Measurements from ENCODE around the gene DOCK1. TPM values are rescaled to one million over a fixed set of nuclear protein-coding genes. Genes with fewer than 3 reads are reported as not detected.
"Not testable (repeated sequence)": the region's sequence is repeated elsewhere in the genome, so short reads cannot be mapped to it uniquely, and the experiment has no call there.

Gene DOCK1
- total RNA-seq: 44.9 TPM

DNA sequence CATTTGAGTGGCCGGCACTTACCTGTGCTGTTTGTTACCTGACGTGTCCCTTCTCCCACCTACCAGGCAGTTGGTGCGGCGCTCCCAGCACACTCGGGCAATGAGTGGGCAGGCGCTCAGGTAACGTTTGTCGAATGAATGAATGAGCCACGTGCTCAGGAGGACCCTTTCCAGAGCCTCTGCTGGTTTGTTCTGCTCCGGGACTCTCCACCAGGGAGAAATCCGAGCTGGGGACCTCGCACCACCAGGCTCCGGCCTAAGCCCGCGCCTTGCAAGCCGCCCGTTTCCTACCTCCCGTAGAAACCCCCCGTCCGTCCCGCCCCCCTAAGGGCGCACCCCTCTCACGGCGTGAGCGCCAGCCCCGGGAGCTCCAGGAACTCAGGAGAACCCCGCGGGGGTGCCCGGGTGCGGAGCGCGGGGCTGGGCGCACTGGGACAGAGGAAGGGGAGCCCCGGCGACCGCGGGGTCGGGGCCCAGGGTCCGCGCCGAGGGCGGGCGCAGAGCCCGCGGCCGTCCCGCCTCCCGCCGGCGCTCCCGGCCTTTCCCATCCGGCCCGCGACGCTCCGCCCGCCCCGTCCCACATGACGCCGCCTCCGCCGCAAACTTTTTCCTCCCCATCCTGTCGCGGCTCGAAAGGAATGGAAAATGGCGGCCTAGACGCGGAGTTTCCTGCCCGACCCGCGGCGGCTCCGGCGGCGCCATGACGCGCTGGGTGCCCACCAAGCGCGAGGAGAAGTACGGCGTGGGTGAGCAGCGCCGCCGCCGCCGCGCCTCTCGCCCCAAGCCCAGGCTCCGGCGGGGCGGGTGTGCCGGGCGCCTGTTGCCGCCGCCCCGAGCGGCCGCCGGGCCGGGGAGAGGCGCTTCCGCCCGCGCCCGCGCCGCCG is at the start of gene DOCK1:
DOCK1 (plus strand) TSS at position 611 of the 884 bp plus-strand sequence; CDS start at position 701, 90 bp downstream.
- peak; percentile 65 for DNase-seq (ENCODE audit: low spot score)

GRCh38 chr10:126857178-126857806 is 47.9 kb upstream of the DOCK1 start:
- DNase-seq (ENCODE audit: low spot score): no peak

- DNase-seq (ENCODE audit: low spot score): no peak
Measured at GRCh38 chr10:126867567-126868365, 37.5 kb upstream of the DOCK1 start.

DNA sequence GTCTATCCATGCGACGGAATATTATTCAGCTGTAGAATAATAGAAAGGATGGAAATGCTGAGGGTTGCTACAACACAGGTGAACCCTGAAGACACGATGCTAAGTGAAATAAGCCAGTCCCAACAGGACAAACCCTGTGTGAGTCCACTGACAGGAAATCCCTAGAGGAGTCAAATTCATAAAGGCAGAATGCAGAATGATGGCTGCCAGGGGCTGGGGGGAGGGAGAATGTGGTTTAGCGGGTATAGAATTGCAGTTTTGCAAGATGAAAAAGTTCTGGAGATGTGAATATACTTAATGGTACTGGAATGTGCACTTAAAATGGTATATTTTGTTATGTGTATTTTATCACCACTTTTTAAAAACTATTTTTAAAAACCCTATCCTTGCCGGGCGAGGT is 36.9 kb upstream of the DOCK1 start:
- DNase-seq (ENCODE audit: low spot score): no peak

DNA sequence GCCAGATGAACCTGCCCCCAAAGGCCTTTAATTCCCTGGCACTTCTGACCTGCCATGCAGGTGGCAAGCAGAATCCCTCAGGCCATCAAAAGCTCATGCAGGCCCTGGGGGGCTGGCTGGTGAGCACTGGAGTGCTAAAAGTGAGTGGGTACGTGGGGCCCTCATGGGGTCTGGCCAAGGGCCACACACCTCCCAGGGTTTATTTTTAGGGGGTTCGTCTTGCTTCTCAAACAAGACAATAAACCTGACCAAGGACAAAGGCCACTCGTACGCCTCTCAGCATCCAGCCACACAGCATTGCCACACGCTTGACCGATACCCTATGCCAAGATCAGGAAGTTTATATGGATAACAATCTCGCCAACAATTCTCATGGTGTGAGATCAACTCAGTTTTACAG is 33.1 kb upstream of the DOCK1 start:
- DNase-seq (ENCODE audit: low spot score): no peak

DNA sequence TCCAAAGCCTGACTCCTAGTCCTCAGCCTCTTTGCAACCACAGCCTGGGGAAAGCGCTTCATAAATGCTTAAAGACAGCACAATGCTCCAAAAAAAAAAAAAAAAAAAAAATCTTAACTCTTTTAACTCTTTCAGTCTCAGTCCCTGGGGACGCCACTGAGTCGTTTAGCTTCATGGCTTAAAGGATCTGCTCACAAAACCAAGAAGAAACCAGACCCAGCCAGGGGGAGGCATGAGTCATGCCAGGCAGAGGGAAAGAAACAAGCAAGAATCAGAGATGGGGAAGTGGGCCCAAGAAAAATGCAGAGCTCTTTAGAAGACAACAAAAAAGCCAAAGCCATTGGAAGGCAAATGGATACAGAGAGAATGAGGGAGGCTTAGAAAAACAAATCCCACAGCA is 32.5 kb upstream of the DOCK1 start:
- no peak for DNase-seq (ENCODE audit: low spot score)

DNA sequence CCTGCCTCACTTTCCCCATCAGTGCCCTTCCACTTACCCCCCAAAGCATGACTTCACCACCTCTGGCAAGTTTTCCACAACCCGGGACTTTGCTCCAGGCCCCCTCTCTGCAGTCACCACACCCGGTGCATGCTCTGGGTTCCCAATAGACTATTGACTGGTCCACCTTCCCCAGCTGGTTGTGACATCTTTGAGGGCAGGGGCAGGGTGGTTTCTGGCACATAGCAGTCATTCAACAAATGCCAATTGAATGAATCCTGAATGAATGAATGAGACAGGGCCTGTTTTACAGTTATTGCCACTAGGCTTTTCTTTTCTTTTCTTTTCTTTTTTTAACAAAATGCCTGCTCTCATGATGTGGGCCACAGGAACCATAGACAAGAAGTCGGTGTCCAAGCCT is 28.8 kb upstream of the DOCK1 start:
- DNase-seq (ENCODE audit: low spot score): no peak

DNA sequence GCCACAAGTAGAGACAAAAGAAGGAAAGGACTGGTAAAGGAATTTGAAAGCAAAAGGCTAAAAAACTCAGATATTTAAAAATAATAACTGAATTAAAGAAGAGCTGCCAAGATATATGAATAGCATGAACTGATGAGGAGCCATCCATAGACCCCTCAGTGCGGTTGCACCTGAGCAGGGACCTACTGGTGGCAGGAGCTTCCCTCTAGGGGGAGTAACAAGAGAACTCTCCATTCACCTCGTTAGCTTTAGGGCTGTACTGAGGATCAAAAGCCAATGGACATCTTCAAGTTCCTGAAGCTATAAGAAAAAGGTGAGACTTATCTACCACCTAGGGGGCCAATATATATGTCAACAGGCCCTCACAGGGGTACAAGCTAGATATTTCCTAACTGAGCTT is 27.8 kb upstream of the DOCK1 start:
- DNase-seq (ENCODE audit: low spot score): no peak

DNA sequence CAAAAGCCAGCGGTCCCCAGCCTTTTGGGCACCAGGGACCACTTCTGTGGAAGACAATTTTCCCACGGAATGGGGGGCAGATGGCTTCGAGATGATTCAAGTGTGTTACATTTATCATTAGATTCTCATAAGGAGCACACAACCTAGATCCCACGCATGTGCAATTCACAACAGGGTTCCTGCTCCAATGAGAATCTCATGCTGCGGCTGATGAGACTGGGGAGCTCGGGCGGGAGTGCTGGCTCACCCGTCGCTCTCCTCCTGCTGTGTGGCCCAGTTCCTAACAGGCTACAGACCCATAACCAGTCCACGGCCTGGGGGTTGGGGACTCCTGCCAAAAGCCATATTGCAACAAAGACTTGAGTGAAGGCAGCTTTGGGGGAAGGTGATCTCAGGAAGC is 26.6 kb upstream of the DOCK1 start:
- no peak for DNase-seq (ENCODE audit: low spot score)

DNA sequence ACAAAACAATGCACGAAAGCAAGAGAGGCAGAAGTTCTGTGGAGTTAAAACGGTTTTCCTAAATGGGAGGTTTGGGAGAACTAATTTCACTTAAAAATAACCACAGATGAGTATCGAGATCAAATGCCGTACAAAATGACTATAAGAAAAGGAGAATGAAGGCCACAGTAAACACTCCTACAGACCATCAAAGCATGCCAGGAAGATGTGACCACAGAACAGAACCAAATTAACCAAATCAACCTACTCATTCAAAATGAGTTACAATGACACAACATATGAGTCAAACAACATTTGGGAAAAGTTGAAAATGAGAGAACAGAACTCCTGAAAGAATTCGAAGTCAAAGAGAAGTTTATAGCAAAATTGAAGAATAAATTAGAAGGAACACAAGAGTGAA is 24.3 kb upstream of the DOCK1 start:
- DNase-seq (ENCODE audit: low spot score): no peak

GRCh38 chr10:126882055-126882454 is 23.2 kb upstream of the DOCK1 start:
- not testable (repeated sequence) for DNase-seq (ENCODE audit: low spot score)

DNA sequence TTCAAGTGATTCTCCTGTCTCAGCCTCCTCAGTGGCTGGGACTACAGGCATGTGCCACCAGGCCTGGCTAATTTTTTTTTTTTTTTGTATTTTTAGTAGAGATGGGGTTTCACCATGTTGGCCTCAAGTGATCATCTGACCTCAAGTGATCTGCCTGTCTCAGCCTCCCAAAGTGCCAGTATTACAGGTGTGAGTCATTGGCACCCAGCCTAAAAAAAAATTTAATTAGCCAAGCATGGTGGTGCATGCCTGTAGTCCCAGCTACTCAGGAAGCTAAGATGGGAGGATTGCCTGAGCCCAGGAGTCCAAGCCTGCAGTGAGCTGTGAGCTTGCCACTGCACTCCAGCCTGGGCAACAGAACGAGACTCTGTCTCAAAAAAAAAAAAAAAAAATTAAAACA is 16.8 kb upstream of the DOCK1 start:
- not testable (repeated sequence) for DNase-seq (ENCODE audit: low spot score)

DNA sequence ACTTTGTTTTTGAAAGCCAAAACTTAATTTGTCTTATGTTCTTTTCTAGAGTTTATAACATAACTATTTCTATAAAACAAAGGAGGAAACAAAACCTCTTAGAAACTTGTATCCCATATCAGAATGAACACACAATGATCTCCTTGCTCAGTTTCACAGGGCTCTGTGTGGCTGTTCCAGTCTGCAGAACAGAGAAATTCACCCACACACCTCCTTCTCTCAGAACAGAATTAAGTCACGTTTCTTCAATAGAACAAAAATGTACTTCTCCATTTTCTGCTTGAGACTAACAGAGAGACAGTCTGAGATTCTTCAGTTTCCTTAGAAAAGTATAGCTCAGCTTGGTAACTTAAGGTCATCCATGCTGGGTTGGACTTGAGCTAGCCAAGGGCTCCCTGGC is 15.8 kb upstream of the DOCK1 start:
- DNase-seq (ENCODE audit: low spot score): no peak

- DNase-seq (ENCODE audit: low spot score): not testable (repeated sequence)
Measured at GRCh38 chr10:126890797-126891196, 14.4 kb upstream of the DOCK1 start.

- DNase-seq (ENCODE audit: low spot score): no peak
Measured at GRCh38 chr10:126892226-126893175, 12.7 kb upstream of the DOCK1 start.

GRCh38 chr10:126893206-126893605 is 12.0 kb upstream of the DOCK1 start:
- no peak for DNase-seq (ENCODE audit: low spot score)

- DNase-seq (ENCODE audit: low spot score): no peak
Measured at GRCh38 chr10:126893841-126894240, 11.4 kb upstream of the DOCK1 start.

GRCh38 chr10:126895214-126895781 is 9.9 kb upstream of the DOCK1 start:
- DNase-seq (ENCODE audit: low spot score): no peak

- no peak for DNase-seq (ENCODE audit: low spot score)
Measured at GRCh38 chr10:126898460-126898859, 6.8 kb upstream of the DOCK1 start.

GRCh38 chr10:126899529-126899928 is 5.7 kb upstream of the DOCK1 start:
- not testable (repeated sequence) for DNase-seq (ENCODE audit: low spot score)

DNA sequence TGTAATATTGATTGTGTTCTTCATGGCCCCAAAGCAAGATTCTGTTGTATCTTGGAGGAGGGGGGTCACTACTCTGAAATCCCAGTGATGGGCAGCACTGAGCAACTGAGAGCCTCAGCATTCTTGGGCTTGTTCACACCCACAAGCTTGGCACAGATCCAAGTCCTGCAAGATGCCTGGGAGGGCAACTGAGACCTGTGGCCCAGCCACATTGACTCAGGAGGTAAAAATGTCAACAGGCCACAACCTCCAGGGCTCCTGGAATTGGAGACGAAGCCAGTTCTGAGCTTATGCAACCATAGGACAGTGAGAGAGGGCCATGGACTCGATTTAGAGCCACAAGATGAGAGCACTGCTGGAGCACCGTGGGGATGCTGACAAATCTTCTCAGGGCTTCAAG is 3.1 kb upstream of the DOCK1 start:
- DNase-seq (ENCODE audit: low spot score): no peak
